ENCODE results near the gene AHDC1. TPM values are rescaled to one million over a fixed set of nuclear protein-coding genes. Genes with fewer than 3 reads are reported as not detected.

Gene AHDC1
- total and polyA plus RNA-seq, 7 donors, result 6.4 to 65.2 (median 35.9) TPM

- Histone ChIP-seq H3K36me3 (ENCODE audit: insufficient read depth in 1 of 2, low read depth in 1 of 2) (no peaks in the 10 kb centered on the region), H3K4me1 (peaks cover 35% of the 10 kb centered on the region), H3K27me3 (ENCODE audit: insufficient read depth in 3 of 3, low read length in 2 of 3) (no peaks in the 10 kb centered on the region), H3K4me3 (no peak overlapping the region), H3K9me3 (no peaks in the 10 kb centered on the region), H3K27ac (peak overlapping the region; percentile 81)
- 69 to 83% (median 73%) methylated on average over 3 of the region's 3 CpGs for WGBS, 3 donors
- intact Hi-C loops (cut with DNase I), result no loop called here
- DNase-seq, result no peak
- TF ChIP-seq CTCF (IDR thresholded peaks at IDR 0.05), result no peak
- no peak for ATAC-seq
These were observed 88.3 kb downstream of the AHDC1 start for GRCh38 chr1:27515626-27516025.

- 53 to 56% (median 54%) methylated on average over 5 to 7 of the region's 7 CpGs for WGBS, 3 donors
- no peak overlapping the region for H3K27ac ChIP-seq
- no peaks in the 10 kb centered on the region for H3K27me3 ChIP-seq (ENCODE audit: insufficient read depth in 3 of 3, low read length in 2 of 3)
- no peak overlapping the region for H3K4me3 ChIP-seq
- H3K4me1 ChIP-seq, result peaks cover 26% of the 10 kb centered on the region
- ATAC-seq (peak in 1 of 4 donors; percentile 26), DNase-seq (peak in 1 of 2 donors; percentile 40)
- no peaks in the 10 kb centered on the region for H3K36me3 ChIP-seq (ENCODE audit: insufficient read depth in 1 of 2, low read depth in 1 of 2)
- intact Hi-C loops (cut with DNase I), result no loop called here
- no peak for TF ChIP-seq CTCF (IDR thresholded peaks at IDR 0.05)
- no peaks in the 10 kb centered on the region for H3K9me3 ChIP-seq
These were observed 90.0 kb downstream of the AHDC1 start for GRCh38 chr1:27513958-27514357.

GRCh38 chr1:27513528-27513927 lies 90.4 kb downstream of the AHDC1 start:
- intact Hi-C loops (cut with DNase I), result no loop called here
- DNase-seq, result no peak
- no peak overlapping the region for H3K4me3 ChIP-seq
- WGBS, 3 donors, result 32 to 73% (median 51%) methylated on average over 5 of the region's 5 CpGs
- TF ChIP-seq CTCF (IDR thresholded peaks at IDR 0.05), result no peak
- peaks cover 26% of the 10 kb centered on the region for H3K4me1 ChIP-seq
- no peaks in the 10 kb centered on the region for H3K27me3 ChIP-seq (ENCODE audit: insufficient read depth in 3 of 3, low read length in 2 of 3)
- H3K27ac ChIP-seq, result no peak overlapping the region
- H3K9me3 ChIP-seq, result no peaks in the 10 kb centered on the region
- no peak for ATAC-seq
- H3K36me3 ChIP-seq (ENCODE audit: insufficient read depth in 1 of 2, low read depth in 1 of 2), result no peaks in the 10 kb centered on the region

GRCh38 chr1:27509127-27510080 lies 94.5 kb downstream of the AHDC1 start:
- DNase-seq (peak in 1 of 2 donors; percentile 37), ATAC-seq (no peak)
- intact Hi-C loops (cut with DNase I), result no loop called here
- Histone ChIP-seq H3K9me3 (no peaks in the 10 kb centered on the region), H3K4me3 (no peak overlapping the region), H3K36me3 (ENCODE audit: insufficient read depth in 1 of 2, low read depth in 1 of 2) (no peaks in the 10 kb centered on the region), H3K4me1 (peaks cover 15% of the 10 kb centered on the region), H3K27ac (no peak overlapping the region), H3K27me3 (ENCODE audit: insufficient read depth in 3 of 3, low read length in 2 of 3) (no peaks in the 10 kb centered on the region)
- TF ChIP-seq CTCF (IDR thresholded peaks at IDR 0.05), result no peak
- 68 to 80% (median 76%) methylated on average over 9 of the region's 9 CpGs for WGBS, 3 donors
